Fibroblast of pulmonary artery (primary cell): ENCODE data around the gene ASAP3.

Source experiments
- DNase-seq: peaks from one replicate; pipeline ENCODE4 v3.0.0-alpha.2; 2010; ENCODE audit warnings: low read depth
- H3K4me3 ChIP-seq: replicated peaks from 2 replicates; pipeline ENCODE4 v1.5.1; 2011; ENCODE audit warnings: low read depth, mild to moderate bottlenecking, control low read depth, low read length, moderate library complexity
- CTCF ChIP-seq: IDR thresholded peaks from 2 replicates; pipeline ENCODE4 v1.5.1; 2011; ENCODE audit warnings: mild to moderate bottlenecking, control low read depth, low read length, inconsistent platforms; ENCODE audit errors: missing control alignments

ASAP3 gene

GRCh38 chr1:23469372-23469982 lies 14.5 kb downstream of the ASAP3 start:
- no peak for TF ChIP-seq CTCF
- no peak overlapping the region for H3K4me3 ChIP-seq
- no peak for DNase-seq

GRCh38 chr1:23466423-23466989 lies 17.5 kb downstream of the ASAP3 start:
- no peak for DNase-seq
- no peak for TF ChIP-seq CTCF
- no peak overlapping the region for H3K4me3 ChIP-seq

DNA sequence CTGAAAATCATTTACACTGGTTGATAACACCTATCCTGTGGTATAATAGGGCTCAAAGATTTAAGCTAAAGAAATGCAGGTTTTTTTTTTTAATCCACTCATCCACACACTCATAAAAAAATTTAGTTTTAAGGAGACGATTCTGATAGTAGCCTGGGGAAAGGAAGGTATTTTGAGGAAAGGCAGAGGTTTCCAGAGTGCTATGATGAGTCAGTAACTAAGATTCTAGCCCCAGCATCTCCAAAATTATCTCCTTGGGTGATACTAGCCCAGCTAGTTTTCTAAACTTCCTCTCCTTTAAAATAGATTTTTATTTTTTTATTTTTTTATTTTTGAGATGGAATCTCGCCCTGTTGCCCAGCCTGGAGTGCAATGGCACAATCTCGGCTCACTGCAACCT lies 20.7 kb downstream of the ASAP3 start:
- no peak for DNase-seq
- H3K4me3 ChIP-seq: no peak overlapping the region
- no peak for TF ChIP-seq CTCF

DNA sequence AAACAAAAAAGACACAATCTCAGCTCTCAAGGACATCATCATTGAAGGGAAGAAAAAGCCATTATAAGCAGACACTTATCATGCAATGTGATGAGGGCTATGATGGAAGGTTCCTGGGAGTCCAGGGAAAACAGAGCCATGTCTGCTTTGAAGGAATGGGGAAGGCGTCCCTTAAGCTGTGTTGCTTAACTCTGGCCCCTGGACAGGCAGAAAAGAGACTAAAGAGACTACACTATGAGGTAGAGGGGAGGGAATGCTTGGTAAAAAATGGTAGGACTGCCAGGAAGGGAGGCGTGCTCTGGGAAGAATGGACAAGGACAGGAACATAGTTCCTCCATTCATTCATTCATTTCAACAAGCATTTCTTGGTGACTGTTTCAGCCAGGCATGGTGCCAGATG lies 21.2 kb downstream of the ASAP3 start:
- no peak for TF ChIP-seq CTCF
- DNase-seq: no peak
- no peak overlapping the region for H3K4me3 ChIP-seq

DNA sequence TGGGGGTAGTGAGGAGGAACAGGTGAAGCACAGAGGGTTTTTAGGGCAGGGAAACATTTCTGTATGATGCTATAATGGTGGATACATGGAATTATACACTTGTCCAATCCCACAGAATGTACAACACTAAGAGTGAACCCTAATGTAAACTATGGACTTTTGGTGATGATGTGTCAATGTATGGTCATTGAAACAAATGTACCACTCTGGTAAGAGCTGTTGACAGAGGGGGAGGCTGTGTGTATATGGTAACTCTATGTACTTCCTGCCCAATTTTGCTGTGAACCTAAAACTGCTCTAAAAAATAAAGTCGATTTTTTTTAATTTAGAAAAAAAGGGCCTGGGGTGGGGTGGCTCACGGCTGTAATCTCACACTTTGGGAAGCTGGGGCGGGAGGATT lies 22.9 kb downstream of the ASAP3 start:
- no peak for TF ChIP-seq CTCF
- H3K4me3 ChIP-seq: no peak overlapping the region
- DNase-seq: no peak

DNA sequence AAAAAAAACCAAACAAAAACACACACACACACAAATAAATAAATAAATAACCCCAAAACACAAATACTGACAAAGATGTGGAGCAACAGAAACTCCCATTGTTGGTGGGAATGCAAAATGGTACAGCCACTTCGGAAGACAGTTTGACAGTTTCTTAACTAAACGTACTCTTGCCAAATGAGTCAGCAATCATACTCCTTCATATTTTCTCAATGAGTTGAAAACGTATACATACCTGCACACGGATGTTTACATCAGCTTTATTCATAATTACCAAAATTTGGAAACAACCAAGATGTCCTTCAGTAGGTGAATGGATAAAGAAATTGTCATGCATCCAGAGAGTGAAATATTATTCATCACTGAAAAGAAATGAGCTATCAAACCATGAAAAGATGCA lies 23.5 kb downstream of the ASAP3 start:
- no peak for DNase-seq

More for the DNA sequence above, 23.5 kb downstream of the ASAP3 start:
- no peak for TF ChIP-seq CTCF
- no peak overlapping the region for H3K4me3 ChIP-seq
